SKM-1 (cell line): Measurements from ENCODE around the gene LSS.

Experiments
- DNase-seq: peaks from one replicate; lab custom pipeline; 2025; ENCODE audit not compliant: unreplicated experiment; lab: John Stamatoyannopoulos, UW

Gene LSS

GRCh38 chr21:46228345-46229051 lies at the start of gene LSS:
Gene LSS, minus strand, starts transcription at chr21:46228774. Its CDS starts 29 bp downstream, at chr21:46228745.
- DNase-seq: peak; percentile 80

DNA sequence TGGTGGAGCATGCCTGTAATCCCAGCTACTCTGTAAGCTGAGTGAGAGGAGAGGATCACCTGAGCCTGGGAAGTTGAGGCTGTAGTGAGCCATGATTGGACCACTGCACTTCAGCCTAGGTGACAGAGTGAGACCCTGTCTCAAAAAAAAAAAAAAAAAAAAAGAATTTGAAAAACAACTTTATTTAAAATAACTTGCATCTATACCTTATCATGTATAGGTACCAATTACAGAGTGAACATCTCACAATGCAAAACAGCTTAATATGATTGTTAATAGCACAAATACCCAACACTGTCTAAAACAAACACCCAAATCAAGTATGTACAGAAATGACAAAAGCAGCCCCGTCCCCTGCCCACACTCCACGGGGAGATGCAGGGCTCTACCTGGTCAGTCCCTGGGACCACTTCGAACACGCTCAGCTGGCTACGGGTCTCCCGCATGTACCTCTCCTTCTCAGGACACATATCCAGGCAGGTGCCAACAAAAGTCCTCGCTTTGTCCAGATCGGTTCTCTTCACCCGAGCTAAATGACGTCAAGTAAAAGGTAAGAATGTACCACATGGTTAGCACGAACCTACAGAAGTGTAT lies 46.3 kb upstream of the LSS start:
- no peak for DNase-seq

GRCh38 chr21:46273341-46273740 lies 44.8 kb upstream of the LSS start:
- DNase-seq: no peak

- DNase-seq: no peak
Measured at GRCh38 chr21:46269466-46269865, 40.9 kb upstream of the LSS start.

- DNase-seq: no peak
Measured at GRCh38 chr21:46268371-46268770, 39.8 kb upstream of the LSS start.

DNA sequence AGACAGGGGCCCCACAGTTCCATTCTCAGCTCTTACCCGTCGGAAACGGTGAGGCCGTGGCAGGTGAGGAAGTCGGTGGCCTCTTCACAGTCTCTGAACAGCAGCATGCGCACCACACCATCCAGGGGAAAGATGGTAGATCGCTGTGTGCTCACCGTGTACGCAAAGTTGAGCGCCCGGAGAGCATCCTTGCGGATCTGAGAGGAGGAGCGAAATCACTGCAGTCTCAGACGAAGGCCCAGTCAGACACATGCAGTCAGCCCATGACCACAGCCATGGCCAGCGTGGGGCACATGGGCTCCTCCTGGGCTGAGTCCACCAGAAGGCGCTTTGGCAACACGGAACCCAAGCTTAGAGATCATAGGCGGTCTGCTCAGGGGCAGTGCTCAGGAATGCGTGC lies 38.4 kb upstream of the LSS start:
- DNase-seq: no peak

DNA sequence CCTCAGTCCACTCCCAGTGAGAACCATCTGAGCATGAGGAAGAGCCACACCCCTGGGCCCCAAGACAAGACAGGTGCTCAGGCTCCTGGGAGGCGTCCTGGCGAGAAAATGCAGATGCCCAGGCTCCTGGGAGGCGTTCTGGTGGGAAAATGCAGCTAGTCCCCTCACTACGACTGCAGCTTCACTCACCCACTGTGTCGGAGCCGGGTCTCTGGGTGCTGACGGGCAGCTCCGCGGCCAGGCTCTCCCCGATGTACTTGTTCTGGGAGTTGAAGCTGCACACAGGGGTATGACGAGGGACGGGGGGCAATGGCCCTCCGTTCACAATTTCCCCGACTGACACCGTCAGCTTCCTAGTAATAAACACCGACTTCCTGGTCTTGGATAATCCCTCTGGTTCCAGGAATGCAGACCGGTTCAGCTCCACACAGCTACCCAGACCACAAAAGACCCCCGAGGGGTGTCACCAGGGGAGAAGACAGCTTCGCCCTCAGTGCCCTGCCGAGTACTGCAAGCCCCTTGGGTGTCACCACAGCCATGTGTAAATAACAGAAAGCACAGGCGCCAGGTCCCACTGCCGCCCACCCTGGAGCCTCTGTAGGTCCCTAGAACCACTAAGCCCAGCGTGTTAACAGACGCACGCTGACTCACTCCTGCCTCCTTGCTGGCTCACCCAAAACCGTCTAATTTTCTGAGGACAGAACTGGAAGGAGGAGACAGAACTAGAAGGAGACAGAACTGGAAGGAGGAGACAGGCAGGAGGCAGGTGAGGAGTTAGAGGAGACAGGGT lies 37.4 kb upstream of the LSS start:
- DNase-seq: no peak

DNA sequence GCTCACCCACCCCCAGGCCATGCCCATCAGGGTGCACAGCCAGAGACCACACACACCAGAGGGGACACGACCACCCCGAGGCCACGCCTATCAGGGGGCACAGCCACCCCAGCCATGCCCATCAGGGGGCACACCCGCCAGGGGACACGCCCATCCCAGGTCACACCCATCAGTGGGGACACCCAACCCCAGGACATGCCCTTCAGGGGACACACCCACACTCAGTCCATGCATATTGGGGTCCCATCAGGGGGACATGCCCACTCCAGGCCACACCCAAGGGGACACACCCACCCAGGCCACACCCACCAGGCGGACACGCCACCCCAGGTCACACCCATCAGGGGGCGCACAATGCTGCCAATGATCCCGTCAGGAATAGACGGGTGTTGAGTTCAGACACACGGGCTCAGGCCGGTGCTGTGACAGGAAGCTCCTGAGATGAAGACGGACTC lies 36.1 kb upstream of the LSS start:
- no peak for DNase-seq

GRCh38 chr21:46264046-46264689 lies 35.6 kb upstream of the LSS start:
- DNase-seq: no peak

DNA sequence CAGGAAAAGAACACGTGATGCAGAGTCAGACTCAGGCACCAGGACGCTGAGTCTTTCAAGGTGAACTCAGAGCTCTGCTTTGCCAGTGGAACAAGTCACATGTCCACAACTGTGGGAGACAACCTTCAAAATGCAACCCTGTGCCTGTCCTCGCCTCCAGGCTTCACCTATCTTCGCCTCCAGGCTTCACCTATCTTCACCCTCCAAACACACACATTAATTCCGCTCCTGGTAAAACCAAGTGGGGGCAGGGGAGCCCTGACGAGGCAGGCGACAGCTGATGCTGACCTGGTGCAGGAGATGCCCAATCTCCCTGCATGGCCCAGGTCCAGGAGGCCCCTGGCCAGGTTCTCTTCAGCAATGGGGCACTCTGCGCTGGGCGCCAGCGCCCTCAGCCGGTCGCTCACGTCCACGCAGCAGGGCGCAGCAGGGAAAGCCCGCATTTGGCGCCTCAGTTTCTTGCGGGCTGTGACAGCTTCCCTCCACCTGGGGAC lies 28.0 kb upstream of the LSS start:
- DNase-seq: no peak

GRCh38 chr21:46255758-46256337 lies 27.3 kb upstream of the LSS start:
- DNase-seq: no peak

DNA sequence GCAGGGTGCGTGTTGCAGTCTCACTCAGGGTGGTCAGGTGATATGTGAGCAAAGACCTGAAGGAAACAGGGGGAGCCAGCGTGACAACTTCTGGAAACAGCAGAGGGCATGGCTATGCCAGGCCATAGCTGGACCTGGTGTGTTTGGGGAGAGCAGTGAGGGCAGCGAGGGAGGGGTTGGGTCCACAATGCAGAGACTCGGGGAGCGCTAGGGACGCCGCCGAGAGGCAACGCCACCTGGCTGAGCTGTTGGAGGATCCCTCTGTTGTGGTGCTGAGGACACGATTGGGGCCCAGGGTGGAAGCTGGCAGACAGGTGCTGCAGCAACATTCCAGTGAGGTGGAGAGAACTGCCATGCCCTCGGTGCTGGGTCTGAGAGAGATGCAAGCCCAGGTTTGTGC lies 26.6 kb upstream of the LSS start:
- DNase-seq: no peak

GRCh38 chr21:46254208-46254975 lies 25.8 kb upstream of the LSS start:
- DNase-seq: no peak

- DNase-seq: no peak
Measured at GRCh38 chr21:46253610-46254124, 25.1 kb upstream of the LSS start.

- no peak for DNase-seq
Measured at GRCh38 chr21:46252840-46253239, 24.3 kb upstream of the LSS start.

DNA sequence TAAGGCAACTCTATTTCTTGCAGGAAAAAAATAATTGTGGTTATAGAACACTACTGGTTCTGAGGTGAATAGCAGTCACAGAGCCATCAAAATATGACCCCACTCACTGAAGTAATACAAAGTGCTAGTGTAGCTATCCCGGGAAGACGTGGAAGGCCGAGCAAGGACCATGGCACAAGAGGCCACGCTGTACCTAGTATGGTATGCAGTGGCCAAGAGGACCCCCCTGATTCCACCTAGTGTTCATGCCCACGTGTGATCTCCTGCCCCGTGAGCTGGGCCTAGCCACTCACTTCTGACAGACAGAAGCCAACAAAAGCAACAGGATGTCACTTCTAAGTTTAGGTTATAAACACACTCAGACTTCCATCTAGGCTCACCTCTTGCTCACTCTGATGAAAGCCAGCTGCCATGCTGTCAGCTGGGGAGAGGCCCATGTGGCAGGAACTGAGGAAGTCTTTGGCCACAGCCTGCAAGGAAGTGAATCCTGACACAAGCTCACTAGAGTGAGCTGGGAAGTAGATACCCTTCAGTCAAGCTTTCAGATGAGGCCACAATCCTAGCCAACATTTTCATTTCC lies 21.7 kb upstream of the LSS start:
- DNase-seq: no peak

DNA sequence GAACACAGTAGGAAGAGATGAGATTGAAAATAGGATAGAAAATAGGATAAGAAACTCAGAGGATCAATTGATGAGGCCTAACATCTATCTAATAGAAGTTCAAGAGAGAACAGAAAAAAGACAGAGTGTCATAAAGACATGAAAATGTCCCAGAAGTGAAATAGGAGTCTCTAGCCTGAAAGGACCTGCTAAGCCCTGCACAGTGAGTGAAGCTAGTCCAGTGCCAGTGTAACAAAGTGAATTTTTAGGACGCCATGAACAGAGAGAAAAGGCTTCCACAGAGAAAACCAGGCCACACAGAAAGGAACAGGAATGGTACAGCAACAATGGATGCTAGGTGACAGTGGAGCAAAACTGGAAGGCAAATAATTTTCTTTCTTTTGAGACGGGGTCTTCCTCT lies 20.3 kb upstream of the LSS start:
- DNase-seq: no peak

DNA sequence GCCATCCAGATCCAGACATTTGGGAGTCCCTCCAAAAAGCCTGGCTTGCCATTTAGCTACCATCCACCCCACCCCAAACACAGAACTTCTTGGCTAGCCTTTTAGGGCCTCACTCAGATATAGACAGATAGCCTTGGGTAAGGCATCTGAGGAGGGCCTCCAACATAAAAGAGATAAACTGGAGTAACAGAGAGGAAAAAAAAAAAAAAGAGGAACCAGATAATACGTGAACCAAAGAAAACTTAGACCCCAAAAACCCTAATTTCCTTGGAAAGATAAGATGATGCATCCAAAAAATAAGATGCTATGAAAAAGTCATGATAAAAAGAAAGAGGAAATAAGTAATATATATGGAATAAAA lies 19.8 kb upstream of the LSS start:
- no peak for DNase-seq

- no peak for DNase-seq
Measured at GRCh38 chr21:46247699-46248421, 19.3 kb upstream of the LSS start.
